NCI-H146 (cell line): Measurements from ENCODE around the gene MIPEP.
"Not testable (repeated sequence)": the region's sequence is repeated elsewhere in the genome, so short reads cannot be mapped to it uniquely, and the experiment has no call there.

Experiments
- DNase-seq: peaks from one replicate; lab custom pipeline; 2025; lab: John Stamatoyannopoulos, UW

Gene MIPEP

GRCh38 chr13:23776698-23777574, 112.3 kb downstream of the MIPEP start:
- no peak for DNase-seq

- DNase-seq: no peak
Measured at GRCh38 chr13:23772717-23773116, 116.5 kb downstream of the MIPEP start.

- no peak for DNase-seq
Measured at GRCh38 chr13:23771956-23772355, 117.2 kb downstream of the MIPEP start.

GRCh38 chr13:23771552-23771951, 117.6 kb downstream of the MIPEP start:
- DNase-seq: no peak

- DNase-seq: no peak
Measured at GRCh38 chr13:23770973-23771372, 118.2 kb downstream of the MIPEP start.

GRCh38 chr13:23770428-23770827, 118.8 kb downstream of the MIPEP start:
- no peak for DNase-seq

GRCh38 chr13:23769401-23769800, 119.8 kb downstream of the MIPEP start:
- no peak for DNase-seq

GRCh38 chr13:23767838-23768237, 121.4 kb downstream of the MIPEP start:
- no peak for DNase-seq

- no peak for DNase-seq
Measured at GRCh38 chr13:23766939-23767338, 122.3 kb downstream of the MIPEP start.

- no peak for DNase-seq
Measured at GRCh38 chr13:23766283-23766682, 122.9 kb downstream of the MIPEP start.

GRCh38 chr13:23765531-23765930, 123.7 kb downstream of the MIPEP start:
- DNase-seq: no peak

GRCh38 chr13:23763318-23763717, 125.9 kb downstream of the MIPEP start:
- no peak for DNase-seq

- not testable (repeated sequence) for DNase-seq
Measured at GRCh38 chr13:23761760-23762159, 127.4 kb downstream of the MIPEP start.

GRCh38 chr13:23760000-23760399, 129.2 kb downstream of the MIPEP start:
- no peak for DNase-seq

GRCh38 chr13:23758798-23759527, 130.2 kb downstream of the MIPEP start:
- DNase-seq: no peak

GRCh38 chr13:23754997-23755396, 134.2 kb downstream of the MIPEP start:
- no peak for DNase-seq

GRCh38 chr13:23754506-23754905, 134.7 kb downstream of the MIPEP start:
- no peak for DNase-seq

GRCh38 chr13:23753458-23753857, 135.7 kb downstream of the MIPEP start:
- no peak for DNase-seq

GRCh38 chr13:23752111-23753001, 136.8 kb downstream of the MIPEP start:
- no peak for DNase-seq

- no peak for DNase-seq
Measured at GRCh38 chr13:23751195-23751594, 138.0 kb downstream of the MIPEP start.

GRCh38 chr13:23750383-23751121, 138.6 kb downstream of the MIPEP start:
- no peak for DNase-seq
